ENCODE results near the gene PAFAH1B2.

DNA sequence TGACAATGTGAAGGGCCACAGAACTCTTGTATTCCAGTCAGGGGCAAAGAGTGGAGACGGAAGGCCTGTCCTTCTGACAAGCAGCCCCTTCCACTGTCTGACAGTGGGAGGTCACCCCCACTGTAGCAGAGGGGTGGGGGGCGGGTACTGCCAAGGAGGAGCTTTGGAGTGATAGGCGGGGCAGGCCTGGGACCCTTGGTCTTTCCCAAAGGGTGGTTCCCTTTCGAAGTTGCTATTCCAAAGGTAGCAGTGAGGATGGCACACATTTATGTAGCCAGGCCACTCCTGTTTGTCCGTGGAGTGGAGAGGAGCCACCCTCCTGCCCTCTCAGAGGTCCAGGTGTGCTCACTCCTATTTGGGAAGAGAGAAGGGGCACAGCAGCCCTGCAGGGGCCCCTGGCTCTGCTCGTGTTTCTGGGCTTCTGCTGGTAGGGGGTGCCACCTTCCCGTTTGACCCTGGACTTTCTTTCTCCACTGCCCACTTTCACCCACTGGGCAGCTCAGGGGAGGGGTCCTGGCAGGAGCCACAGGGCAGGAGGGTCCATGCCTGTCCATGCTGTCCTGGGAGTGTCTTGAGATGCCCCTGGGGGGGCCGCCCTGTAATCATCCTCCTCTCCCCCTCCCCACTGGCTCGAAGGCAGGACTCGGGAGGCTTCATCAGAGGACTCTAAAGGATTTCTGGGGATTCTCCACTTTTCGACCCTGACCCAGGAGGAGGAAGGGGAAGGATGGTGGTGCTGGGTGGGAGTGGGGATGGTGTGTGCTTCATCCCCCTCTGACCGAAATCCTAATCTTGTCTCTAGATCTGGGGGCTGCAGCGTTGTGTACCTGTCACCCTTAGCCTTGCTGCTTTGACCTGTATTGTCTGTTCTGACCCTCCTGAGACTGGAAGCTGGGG lies 56.1 kb downstream of the PAFAH1B2 start:
- TF ChIP-seq, protein P1, sequence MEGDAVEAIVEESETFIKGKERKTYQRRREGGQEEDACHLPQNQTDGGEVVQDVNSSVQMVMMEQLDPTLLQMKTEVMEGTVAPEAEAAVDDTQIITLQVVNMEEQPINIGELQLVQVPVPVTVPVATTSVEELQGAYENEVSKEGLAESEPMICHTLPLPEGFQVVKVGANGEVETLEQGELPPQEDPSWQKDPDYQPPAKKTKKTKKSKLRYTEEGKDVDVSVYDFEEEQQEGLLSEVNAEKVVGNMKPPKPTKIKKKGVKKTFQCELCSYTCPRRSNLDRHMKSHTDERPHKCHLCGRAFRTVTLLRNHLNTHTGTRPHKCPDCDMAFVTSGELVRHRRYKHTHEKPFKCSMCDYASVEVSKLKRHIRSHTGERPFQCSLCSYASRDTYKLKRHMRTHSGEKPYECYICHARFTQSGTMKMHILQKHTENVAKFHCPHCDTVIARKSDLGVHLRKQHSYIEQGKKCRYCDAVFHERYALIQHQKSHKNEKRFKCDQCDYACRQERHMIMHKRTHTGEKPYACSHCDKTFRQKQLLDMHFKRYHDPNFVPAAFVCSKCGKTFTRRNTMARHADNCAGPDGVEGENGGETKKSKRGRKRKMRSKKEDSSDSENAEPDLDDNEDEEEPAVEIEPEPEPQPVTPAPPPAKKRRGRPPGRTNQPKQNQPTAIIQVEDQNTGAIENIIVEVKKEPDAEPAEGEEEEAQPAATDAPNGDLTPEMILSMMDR (IDR thresholded peaks at IDR 0.05 in 8 of 11, conservative IDR thresholded peaks at IDR 0.05 in 3 of 11) = no peak
- TF ChIP-seq POLR2AphosphoS5 (IDR thresholded peaks at IDR 0.05) (no peak), POLR2A (IDR thresholded peaks at IDR 0.05) (no peak)
